GM10847 (cell line): ENCODE data around the gene NKD1.

ENCODE experiments used
- POLR2A ChIP-seq: IDR thresholded peaks from 2 replicates; pipeline ENCODE4 v1.6.1; 2011; ENCODE audit not compliant: insufficient read length; ENCODE audit errors: extremely low read depth

The NKD1 gene

DNA sequence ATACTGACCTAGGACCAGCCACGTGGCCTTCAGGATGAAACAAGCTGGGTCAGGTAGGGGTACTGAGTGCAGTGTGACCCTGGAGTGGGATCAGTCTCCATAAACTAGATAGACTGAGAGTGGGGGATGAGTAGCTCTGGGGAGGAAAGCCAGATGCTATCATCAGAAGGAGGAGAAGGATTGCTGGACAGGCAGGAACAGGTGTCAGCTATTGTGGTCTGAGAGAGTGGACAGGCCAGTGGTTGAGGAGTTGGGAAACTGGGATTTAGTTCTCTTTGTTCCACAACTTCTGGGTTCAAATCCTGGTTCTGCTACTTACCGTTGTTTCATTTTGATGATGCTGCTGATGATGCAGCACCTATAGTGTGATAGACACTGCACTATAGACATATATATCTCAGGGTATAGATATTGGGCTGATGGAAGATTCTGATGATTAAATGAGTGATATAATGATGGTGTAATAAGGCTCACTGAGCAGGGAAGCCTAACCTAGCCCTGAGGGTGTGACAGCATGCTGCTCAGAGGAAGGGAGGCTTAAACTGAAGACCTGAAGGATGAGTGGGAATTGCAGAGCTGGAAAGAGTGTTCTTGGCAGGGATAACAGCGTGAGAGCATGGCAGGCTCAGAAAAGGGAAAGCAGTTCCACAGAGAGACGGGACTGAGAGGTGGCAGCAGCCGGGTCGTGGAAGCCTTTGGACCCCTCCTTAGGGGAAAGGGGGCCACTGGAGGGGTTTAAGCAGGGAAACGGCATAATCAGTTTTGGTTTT, 66.9 kb downstream of the NKD1 start:
- TF ChIP-seq POLR2A = no peak

DNA sequence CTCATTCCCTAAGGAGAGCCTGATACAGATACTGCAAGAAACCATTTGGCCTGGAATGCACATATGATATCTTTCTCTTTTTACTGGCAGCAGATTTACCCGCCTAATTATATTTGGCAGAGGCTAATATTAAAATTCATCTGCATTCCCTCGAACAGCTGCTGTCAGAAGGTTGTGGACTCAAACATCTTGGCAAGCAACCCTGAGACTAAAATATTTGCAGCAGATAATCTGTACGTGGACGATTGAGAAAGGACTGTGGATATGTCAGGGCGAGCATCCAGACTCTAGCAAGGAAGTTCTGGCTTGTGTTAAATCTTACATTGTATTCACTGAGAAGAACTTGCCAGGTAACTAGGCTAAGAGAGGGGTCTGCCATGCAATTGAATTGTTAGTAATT, 67.7 kb downstream of the NKD1 start:
- no peak for TF ChIP-seq POLR2A

DNA sequence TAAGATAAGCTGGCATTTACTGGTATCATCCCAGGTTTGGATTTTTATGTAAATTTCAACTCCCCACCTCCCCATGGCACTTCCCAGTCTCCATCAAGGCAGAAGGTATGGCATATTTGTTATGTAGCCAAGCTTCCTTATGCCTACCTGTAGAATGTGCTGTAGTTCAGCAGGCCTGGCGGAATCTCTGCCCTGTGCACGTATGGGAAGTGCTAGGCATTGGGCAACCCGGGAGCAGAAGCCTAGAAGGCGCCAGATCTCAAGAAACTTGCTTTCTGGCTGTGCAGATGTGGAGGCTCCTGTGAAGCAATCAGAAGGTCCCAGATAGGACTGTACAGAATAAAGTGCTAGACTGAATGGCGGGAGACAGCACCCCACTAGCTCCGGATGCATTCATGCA, 68.2 kb downstream of the NKD1 start:
- no peak for TF ChIP-seq POLR2A

DNA sequence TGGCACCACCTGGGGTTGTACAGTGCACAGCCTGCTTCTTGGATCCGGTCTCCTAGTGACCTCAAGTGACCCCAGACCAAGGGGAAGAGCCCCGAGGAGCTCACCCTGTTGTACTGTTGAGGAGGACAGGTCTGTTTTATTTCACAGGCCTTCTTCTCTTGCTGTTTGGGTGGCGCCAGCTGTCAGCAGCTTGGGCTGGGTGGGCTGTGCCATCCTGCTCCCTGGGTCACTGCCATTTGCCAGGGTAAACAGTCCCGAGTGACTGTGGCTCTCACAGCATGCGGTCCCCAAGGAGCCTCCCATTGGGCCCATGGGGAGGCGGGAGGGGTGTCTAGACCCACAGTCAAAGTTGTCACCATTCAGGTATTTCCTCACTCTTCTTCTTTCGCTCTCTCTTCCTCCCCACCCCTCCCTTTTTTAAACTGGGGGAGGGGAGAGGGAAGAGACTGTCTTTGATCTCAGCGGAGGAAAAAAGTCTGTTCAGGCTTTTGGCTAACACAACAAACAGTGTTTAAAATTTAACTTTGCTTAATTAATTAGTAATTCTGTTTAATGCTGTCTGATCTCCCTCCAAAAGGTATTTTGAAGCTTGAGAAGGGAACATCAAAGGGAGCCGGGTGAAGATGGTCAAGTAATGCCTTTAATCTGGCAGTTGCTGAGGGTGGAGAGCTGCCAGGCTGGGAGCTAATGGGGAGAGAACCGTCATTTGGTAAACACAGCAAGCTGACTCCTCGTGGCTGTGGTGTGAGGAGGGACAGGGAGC, 68.9 kb downstream of the NKD1 start:
- TF ChIP-seq POLR2A = no peak

DNA sequence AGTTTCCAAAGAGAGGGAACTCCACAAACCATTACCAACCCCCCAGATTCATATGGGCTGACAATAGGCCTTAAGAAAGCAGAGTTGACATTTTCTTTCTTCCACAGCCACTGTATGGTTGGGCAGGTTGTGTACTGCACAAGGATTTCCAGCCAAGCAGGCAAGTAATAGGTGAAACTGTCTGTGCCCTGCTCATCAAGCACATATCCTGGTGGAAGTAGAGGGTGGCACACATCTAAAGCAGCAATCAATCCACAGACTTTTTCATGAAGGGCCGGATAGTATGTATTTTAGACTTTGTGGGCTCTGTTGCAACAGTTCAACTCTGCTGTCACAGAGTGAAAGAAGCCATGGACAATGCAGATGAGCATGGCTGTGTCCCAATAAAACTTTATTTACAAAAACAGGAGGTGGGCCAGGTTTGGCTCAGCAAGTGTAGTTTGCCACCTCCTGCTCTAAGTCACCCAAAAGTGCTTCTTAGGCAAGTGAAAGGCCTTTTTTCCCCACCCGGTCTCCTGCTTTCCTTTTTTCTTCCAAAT, 69.5 kb downstream of the NKD1 start:
- no peak for TF ChIP-seq POLR2A

DNA sequence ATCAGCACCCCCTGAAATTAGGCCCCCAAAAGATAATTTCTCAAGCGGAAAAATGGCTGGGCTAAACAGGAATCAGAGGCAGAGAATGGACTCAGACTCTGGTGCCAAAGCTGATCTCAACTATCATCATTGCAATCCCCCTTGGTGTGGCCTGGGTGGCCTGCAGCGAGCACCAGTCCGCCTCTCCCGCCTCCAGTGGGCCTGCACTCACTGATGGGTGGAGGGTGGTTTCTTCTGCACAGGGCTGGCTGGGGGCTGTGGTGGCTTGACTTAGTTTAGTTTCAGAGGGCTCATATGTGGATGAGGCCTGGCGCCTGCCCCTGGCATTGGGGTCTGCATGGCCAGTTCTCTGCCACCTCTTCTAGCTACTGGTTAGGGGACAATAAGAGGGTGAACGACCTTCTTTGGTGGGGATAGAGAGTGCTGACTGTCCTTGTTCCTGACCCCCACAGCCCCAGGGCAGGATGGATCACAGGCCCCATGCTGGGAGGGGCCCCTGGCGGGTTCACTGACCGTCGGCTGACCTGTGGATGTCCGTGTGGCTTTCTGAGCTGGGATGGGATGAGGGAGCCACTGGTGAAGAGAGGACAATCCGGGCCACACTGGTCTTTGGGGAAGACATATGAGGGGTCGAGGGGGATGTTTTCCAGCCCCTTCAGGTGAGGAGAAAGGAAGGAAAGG, 70.2 kb downstream of the NKD1 start:
- no peak for TF ChIP-seq POLR2A

DNA sequence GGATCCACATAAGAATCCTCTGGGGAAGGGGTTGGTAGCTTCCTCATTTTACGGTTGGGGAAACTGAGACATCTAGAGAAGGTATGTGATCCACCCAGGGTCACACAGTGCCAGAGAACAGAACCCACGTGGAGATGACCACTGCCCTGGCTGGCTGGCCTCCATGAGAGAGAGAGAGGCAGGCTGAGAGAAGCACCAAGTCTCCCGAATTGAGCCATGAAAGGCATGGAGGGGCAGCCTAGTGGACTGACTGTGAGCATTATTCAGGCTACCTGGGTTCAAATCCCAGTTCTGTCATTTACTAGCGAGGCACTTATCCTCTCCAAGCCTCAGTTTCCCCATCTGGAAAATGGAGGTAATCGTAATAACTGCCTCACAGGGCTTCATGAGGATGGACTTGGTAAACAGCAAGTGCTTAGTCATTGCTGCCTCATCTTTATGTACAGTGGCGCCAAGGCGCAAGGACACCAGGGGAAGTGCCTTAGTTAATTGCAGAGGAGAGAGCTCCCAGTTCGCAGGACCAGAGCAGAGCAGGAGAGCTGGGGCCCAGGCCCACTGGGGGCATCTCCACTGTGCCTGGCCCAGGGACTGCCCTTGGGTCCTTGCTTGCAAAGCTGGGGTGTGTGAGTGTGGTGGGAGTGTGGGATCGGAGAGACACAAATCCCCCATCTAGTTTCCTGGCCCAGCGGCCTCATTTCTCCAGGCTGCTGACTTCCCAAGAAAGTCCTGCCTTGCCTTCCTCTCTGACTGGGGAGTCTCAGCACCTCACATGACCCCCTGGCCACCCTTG, 71.7 kb downstream of the NKD1 start:
- no peak for TF ChIP-seq POLR2A

DNA sequence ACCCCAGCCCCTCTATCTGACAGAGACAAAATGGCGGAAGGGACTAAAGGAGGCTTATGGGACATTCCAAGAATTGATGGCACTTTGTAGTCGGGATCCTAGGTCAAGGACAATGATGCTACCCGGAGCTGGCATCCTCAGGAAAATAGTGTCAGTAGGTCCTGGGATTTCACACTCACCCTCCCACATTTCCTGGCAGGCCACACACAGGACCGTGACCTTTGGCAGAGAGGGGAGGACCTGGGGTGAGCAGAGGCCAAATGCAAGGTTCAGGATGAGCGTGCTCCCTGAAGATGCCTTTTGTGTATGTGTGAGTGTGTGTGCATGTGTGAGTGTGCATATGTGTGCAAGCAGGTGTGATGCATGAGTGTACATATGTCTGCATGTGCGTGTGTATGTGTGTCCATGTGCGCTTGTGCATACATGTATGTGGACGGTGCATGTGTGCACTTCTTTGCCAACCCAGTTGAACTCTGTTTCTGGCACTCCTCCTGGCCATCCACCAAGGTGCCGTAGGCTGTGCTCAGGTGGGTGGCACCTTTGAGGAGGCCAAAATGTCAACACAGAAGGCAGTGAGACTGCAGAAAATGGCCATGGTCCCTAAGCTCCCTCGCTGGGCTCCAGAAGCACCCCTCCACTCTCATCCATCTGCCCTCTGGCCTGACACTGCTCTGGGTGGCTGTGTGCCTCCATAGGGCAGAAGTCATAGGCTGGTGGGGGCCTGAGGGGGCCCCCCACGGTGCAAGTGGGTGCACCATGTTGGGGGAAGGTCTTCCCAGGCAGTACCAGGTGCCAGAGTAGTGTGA, 72.7 kb downstream of the NKD1 start:
- TF ChIP-seq POLR2A = no peak

DNA sequence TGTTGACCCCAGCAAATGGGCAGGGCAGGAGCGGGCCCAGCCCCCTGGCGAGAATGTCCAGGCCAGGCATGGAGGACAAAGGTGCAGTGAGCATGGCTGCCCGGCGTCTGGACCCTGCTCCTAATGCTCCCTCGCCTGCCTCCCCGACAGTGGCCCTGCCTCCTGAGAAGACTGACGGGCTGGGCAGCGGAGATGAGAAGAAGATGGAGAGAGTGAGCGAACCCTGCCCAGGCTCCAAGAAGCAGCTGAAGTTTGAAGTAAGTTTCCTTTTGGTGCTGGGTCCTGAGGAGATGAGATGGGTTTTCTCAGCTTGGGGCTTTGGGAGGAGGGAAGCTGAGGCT, 73.2 kb downstream of the NKD1 start:
- no peak for TF ChIP-seq POLR2A

DNA sequence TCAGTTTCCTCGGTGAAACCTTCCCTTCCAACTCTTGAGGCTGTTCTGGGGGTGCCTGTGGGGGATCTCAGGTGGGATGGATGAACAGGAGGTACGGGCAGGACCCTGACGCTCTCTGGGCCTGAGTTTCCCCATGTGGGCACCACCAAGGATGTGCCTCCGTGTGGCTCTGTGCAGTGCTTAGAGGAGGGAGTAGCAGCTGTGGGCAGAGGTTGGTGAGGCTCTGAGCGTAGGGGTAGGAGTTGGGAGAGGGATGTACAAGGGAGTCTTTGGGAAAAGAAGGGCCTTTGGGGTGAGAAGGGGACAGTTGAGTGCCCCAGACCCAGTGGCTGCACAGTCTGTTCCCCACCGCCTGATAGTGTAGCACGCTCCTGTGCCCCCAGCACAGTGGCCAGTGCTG, 73.8 kb downstream of the NKD1 start:
- TF ChIP-seq POLR2A = no peak

DNA sequence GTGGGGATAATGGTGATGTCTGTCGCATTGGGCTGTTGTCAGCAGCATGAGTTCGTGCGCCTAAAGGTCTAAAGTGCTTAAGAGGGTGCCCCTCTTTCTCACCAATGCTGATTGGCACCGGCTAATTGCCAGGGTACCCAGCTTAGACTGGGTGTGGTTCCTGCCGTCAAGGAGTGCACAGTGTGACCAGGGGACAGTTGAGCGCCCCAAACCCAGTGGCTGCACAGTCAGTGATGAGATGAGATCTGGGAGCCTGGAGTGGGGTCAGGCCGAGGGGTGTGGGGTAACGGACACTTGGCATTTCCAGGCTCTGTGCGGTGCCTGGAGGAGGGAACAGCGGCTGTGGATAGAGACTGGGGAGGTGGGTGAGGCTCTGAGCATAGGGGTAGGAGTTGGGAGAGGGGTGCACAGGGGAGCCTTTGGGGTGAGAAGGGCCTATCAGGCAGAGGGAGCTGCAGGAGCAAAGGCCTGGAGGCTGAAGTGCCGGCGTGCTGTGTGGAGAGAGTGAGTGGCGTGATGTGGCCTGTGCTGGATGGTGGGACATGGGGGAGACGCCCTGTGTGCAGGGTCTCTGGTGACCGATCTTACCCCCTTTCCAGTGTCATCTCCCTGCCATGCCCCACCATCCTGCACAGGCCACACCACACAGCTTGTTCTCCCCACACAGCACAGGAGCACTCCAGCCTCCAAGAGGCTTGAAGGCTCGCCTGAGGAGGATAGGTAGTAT, 74.6 kb downstream of the NKD1 start:
- no peak for TF ChIP-seq POLR2A

DNA sequence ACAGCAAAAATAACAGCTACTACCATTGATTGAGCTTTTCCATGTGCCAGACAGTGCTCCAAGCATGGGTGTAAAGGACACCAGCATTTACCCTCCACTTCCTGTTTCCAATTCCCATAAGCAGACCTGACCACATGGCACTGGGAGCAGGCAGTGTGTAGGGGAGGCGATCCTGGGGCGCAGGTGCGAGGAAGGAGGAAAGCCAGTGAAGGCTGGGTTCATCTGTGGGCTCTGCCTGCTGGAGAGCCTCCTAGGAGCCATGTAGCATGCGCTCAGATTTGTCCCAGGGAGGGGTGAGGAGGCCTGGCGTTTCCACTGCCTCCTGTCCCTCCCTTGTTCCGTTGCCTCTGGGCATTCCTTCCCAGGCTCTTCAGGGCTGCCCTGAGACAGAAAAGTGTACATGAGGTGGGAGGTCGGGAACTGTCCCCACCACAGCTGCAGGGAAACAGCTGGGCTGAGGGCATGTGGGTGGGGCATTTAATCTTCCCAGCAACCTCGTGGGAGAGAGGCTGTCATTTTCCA, 76.3 kb downstream of the NKD1 start:
- no peak for TF ChIP-seq POLR2A

DNA sequence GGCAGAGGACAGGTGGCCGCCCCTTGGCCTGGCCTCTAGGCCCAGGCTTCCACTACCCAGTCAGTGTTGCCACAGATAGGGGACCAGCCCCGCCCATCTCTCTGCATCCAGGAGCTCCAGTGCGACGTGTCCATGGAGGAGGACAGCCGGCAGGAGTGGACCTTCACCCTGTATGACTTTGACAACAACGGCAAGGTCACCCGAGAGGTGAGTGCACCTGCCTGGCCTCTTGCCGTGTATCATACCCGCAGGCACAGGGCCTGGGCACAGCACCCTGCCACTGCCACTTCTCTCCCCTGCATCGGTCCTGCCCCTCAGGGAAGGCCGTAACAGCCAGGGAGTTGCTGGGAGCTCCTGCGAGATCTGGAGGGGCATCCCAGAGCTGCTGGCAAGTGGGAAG, 77.2 kb downstream of the NKD1 start:
- no peak for TF ChIP-seq POLR2A
